GM15510 (cell line): Measurements from ENCODE around the gene ZNF277.

Experiments
- POLR2A ChIP-seq: IDR thresholded peaks from 3 replicates; pipeline ENCODE4 v1.6.1; 2011; ENCODE audit warnings: borderline replicate concordance; ENCODE audit not compliant: insufficient read length; ENCODE audit errors: extremely low read depth

Gene ZNF277

DNA sequence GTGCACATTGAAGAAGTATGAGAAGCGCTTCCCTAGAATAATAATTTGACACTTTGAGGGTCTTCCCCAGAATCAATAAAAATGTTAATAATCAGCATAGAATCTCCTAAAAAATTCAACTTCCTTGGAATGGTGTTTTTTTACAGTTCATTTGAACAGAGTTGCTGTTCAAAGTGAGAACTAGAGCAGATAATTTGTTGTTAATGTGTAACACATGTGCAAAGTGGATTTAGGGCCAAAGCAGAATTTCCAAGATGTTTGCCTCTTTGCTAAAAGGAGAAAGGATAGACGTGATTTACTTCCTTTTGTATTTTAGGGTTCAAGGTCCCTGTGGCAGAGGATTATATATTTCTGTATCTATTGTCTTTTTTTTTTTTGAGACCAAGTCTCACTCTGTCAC, 73.8 kb downstream of the ZNF277 start:
- no peak for TF ChIP-seq POLR2A

GRCh38 chr7:112282476-112283188, 76.1 kb downstream of the ZNF277 start:
- no peak for TF ChIP-seq POLR2A

DNA sequence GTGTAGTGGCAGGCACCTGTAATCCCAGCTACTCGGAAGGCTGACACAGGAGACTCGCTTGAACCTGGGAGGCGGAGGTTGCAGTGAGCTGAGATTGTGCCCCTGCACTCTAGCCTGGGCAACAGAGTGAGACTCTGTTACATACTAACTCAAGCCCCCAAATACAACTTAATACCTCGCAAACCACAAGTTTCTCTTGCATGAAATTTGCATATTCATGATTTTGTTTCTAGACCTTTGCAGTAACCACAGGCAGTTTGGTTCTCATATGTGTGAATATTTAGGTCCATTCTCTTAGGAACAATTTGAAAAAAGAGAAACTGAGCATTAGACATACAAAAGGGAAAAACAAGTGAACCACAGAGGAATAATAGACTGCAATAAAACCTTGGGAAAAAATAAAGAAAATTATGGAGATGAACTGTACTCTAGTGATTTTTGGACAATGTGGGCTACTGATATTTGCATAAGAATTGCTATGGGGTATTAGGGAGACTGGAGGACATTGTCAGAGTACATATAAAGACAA, 77.0 kb downstream of the ZNF277 start:
- TF ChIP-seq POLR2A, result no peak

- no peak for TF ChIP-seq POLR2A
Measured at GRCh38 chr7:112286250-112287086, 80.0 kb downstream of the ZNF277 start.

GRCh38 chr7:112288301-112288700, 81.8 kb downstream of the ZNF277 start:
- no peak for TF ChIP-seq POLR2A

- no peak for TF ChIP-seq POLR2A
Measured at GRCh38 chr7:112290065-112290464, 83.6 kb downstream of the ZNF277 start.

DNA sequence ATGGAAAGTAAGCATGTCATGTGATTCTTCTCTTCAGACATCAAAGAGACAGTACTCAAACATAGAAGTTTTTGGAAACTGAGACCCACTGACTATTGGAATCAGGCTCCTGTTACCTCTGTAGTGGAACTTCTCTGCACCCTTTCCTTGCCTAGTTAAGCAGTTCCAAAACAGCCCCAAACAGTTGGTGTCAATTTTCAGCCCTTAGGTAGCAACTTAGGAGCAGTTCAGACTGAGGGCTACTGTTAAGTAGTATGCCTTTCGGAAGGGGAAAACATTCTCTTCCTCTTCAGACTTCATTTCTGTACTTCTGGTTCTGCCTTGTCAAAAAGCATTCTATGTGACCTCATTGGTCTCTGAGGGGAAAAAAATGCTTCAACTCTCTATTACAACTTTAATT, 85.7 kb downstream of the ZNF277 start:
- TF ChIP-seq POLR2A, result no peak

- no peak for TF ChIP-seq POLR2A
Measured at GRCh38 chr7:112293416-112293815, 86.9 kb downstream of the ZNF277 start.

GRCh38 chr7:112296432-112296831, 89.9 kb downstream of the ZNF277 start:
- TF ChIP-seq POLR2A, result no peak

DNA sequence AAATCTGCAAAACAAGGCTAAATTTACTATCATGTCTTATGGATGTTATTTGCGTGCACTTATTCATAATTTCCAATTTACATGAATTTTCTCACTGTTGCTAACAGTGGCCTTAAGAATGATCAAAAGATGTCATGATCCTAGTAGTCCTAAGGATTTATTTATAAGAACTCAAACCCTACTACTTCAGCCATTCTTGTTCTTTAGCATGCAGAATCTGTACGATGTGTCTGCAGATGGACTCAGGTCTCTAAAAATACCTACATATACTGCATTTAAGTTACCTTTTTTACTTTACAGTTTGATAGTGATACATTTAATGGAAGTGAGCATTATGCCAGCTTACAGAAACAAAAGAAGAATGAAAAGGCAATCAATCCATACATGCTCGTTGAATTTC, 91.2 kb downstream of the ZNF277 start:
- TF ChIP-seq POLR2A, result no peak

DNA sequence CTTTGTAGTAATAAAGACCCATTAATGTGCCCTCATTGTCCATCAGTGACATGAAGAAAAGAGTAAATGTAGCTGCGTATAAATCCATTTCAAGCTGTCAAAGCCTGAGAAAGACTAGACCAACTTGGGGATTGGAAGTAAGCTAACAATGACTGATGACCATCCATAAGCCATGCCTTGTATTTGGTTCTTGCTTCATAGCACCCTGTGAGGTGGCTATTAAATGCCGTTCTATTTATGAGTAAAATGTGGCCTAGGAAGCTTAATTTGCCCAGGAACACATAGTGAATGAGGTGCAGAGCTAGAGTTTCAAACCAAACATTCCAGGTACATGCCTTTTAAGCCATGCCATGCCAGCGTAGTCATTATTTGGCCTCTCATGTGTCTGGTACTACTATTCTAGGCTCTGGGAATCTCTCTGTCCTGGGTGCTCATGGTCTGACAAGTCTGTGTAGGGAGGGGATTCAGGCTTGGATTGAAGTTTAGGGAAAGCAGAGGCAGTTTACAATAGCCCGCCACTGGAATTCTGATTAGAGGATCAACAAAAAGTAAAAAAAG, 92.1 kb downstream of the ZNF277 start:
- TF ChIP-seq POLR2A, result no peak

GRCh38 chr7:112300072-112300471, 93.6 kb downstream of the ZNF277 start:
- TF ChIP-seq POLR2A, result no peak

DNA sequence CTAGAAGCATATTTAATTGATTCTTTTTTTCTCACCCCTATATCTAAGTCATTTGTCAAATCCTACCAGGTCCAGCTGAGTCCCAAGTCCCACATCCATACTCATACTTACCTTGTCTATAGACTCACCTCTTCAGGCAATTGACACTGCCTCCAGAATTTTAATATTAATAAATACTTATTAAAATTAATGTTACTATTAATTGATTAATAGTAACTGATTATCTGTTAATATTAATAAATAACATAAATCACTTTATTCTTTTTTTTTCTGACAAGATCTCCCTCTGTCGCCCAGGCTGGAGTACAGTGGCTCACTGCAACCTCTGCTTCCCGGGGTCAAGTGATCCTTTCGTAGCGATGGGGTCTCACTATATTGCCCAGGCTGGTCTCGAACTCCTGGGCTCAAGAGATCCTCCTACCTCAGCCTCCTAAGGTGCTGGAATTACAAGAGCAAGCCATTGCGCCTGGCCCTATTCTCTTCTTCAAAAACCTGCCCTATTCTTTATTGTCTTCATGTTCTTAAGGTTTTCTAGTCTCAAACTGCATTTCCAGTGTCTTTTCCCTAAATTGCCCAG, 94.4 kb downstream of the ZNF277 start:
- TF ChIP-seq POLR2A, result no peak

GRCh38 chr7:112302566-112302965, 96.1 kb downstream of the ZNF277 start:
- TF ChIP-seq POLR2A, result no peak

DNA sequence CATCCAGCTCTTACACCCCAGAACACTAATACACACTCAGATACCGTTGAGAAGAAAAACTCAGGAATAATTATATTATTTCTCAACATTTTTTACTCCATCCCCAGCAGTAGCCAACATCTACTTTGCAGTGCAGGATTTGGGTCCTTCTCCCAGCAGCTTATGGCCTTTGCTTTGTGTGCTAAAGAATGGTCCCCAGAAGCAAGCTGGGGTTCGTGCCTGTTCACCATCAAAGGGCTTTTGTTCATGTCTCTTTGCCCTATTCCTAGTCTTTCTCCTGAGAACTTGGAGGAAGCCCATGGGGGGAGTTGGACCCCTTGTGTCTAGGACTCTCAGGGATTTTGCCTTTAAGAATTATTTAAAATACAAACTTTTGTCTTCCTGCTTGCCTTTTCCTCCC, 100.4 kb downstream of the ZNF277 start:
- no peak for TF ChIP-seq POLR2A
